HCT116 (cell line): ENCODE data around the gene TMA16.

Source experiments
- CBX3 ChIP-seq: IDR thresholded peaks from 2 replicates; pipeline ENCODE4 v1.6.1; 2012; ENCODE audit warnings: low read depth
- CEBPB ChIP-seq: IDR thresholded peaks from 2 replicates; pipeline ENCODE4 v1.6.1; 2012; ENCODE audit warnings: low read depth
- CTCF ChIP-seq, 3 experiments: fragments of 200-600 bp in 1 of 3; sonication (generic) in 1 of 3; IDR thresholded peaks in 2 of 3; conservative IDR thresholded peaks in 1 of 3; 2 replicates each; pipeline ENCODE4 v1.5.1; 2012 to 2017; ENCODE audit warnings: low read depth in 2 of 3, low read length in 2 of 3, antibody characterized with exemption in 1 of 3, borderline replicate concordance in 1 of 3, control low read depth in 1 of 3, mild to moderate bottlenecking in 1 of 3, mixed read lengths in 1 of 3, mixed run types in 1 of 3, moderate library complexity in 1 of 3; ENCODE audit not compliant: insufficient read depth in 1 of 3
- EZH2 ChIP-seq: fragments of 200-600 bp; sonication (generic); IDR thresholded peaks from 2 replicates; pipeline ENCODE4 v1.6.1; 2017; ENCODE audit warnings: antibody characterized with exemption, mixed run types
- EZH2phosphoT487 ChIP-seq: fragments of 200-600 bp; IDR thresholded peaks from 2 replicates; pipeline ENCODE4 v1.6.1; 2018; ENCODE audit warnings: antibody characterized with exemption, borderline replicate concordance
- POLR2A ChIP-seq: IDR thresholded peaks from 2 replicates; pipeline ENCODE4 v1.7.0; 2011; ENCODE audit warnings: borderline replicate concordance; ENCODE audit not compliant: insufficient read depth, insufficient read length; ENCODE audit errors: extremely low read depth
- POLR2AphosphoS5 ChIP-seq: IDR thresholded peaks from 2 replicates; pipeline ENCODE4 v1.6.1; 2011; ENCODE audit warnings: mild to moderate bottlenecking, low read depth, low read length, moderate library complexity
- RAD21 ChIP-seq: IDR thresholded peaks from 2 replicates; pipeline ENCODE4 v1.6.1; 2012; ENCODE audit warnings: low read depth, mild to moderate bottlenecking
- SP1 ChIP-seq: IDR thresholded peaks from 2 replicates; pipeline ENCODE4 v1.6.1; 2012; ENCODE audit warnings: low read depth
- ZFX ChIP-seq: fragments of 450-650 bp; IDR thresholded peaks from 2 replicates; pipeline ENCODE4 v1.6.1; 2017
- TF ChIP-seq, protein P1 (sequence below): IDR thresholded peaks from 2 replicates; pipeline ENCODE4 v1.6.1; 2011; ENCODE audit warnings: mild to moderate bottlenecking, low read length, moderate library complexity; ENCODE audit not compliant: insufficient replicate concordance; ENCODE audit errors: extremely low read depth
- TF ChIP-seq, protein P2 (sequence below): IDR thresholded peaks from 2 replicates; pipeline ENCODE4 v1.6.1; 2012; ENCODE audit warnings: low read depth

GRCh38 chr4:163566257-163566796, 71.8 kb downstream of the TMA16 start:
- TF ChIP-seq CTCF (IDR thresholded peaks at IDR 0.05 in 2 of 3, conservative IDR thresholded peaks at IDR 0.05 in 1 of 3; ENCODE audit: borderline replicate concordance in 1 of 3, insufficient read depth in 1 of 3, low read depth in 2 of 3, low read length in 2 of 3) (no peak), POLR2A (no peak), RAD21 (no peak), CBX3 (no peak), EZH2 (no peak), EZH2phosphoT487 (no peak), ZFX (no peak), POLR2AphosphoS5 (no peak), SP1 (no peak), CEBPB (no peak)
- TF ChIP-seq, protein P1, sequence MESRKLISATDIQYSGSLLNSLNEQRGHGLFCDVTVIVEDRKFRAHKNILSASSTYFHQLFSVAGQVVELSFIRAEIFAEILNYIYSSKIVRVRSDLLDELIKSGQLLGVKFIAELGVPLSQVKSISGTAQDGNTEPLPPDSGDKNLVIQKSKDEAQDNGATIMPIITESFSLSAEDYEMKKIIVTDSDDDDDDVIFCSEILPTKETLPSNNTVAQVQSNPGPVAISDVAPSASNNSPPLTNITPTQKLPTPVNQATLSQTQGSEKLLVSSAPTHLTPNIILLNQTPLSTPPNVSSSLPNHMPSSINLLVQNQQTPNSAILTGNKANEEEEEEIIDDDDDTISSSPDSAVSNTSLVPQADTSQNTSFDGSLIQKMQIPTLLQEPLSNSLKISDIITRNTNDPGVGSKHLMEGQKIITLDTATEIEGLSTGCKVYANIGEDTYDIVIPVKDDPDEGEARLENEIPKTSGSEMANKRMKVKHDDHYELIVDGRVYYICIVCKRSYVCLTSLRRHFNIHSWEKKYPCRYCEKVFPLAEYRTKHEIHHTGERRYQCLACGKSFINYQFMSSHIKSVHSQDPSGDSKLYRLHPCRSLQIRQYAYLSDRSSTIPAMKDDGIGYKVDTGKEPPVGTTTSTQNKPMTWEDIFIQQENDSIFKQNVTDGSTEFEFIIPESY: no peak
- TF ChIP-seq, protein P2, sequence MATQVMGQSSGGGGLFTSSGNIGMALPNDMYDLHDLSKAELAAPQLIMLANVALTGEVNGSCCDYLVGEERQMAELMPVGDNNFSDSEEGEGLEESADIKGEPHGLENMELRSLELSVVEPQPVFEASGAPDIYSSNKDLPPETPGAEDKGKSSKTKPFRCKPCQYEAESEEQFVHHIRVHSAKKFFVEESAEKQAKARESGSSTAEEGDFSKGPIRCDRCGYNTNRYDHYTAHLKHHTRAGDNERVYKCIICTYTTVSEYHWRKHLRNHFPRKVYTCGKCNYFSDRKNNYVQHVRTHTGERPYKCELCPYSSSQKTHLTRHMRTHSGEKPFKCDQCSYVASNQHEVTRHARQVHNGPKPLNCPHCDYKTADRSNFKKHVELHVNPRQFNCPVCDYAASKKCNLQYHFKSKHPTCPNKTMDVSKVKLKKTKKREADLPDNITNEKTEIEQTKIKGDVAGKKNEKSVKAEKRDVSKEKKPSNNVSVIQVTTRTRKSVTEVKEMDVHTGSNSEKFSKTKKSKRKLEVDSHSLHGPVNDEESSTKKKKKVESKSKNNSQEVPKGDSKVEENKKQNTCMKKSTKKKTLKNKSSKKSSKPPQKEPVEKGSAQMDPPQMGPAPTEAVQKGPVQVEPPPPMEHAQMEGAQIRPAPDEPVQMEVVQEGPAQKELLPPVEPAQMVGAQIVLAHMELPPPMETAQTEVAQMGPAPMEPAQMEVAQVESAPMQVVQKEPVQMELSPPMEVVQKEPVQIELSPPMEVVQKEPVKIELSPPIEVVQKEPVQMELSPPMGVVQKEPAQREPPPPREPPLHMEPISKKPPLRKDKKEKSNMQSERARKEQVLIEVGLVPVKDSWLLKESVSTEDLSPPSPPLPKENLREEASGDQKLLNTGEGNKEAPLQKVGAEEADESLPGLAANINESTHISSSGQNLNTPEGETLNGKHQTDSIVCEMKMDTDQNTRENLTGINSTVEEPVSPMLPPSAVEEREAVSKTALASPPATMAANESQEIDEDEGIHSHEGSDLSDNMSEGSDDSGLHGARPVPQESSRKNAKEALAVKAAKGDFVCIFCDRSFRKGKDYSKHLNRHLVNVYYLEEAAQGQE: no peak
